ENCODE data around the gene VAMP2. TPM values are rescaled to one million over a fixed set of nuclear protein-coding genes. Genes with fewer than 3 reads are reported as not detected.

VAMP2 gene
- total and polyA plus RNA-seq, 2 of the 4 experiments (the other 2 are of a cell fraction) = 2.3 to 33.3 TPM

GRCh38 chr17:8210761-8211458, 48.2 kb upstream of the VAMP2 start:
- CTCF ChIA-PET = no interaction called here
- Histone ChIP-seq H2BK5ac (ENCODE audit: low read depth, low read length, poor library complexity, severe bottlenecking) (peak overlapping the region; percentile 67), H3K79me1 (ENCODE audit: low read depth in 1 of 2, low read length in 2 of 2) (peaks cover 16 to 30% of the 10 kb centered on the region in 2 experiments), H3K4me1 (ENCODE audit: control insufficient read depth, insufficient read depth, low read length) (0 out of 2 replicates have a peak, but pooled peaks cover 7% of the 10 kb centered on the region), H3K14ac (replicated peaks; ENCODE audit: low read depth, low read length) (peak overlapping the region; percentile 78), H3K4ac (ENCODE audit: low read depth, low read length) (0 out of 2 replicates have a peak overlapping the region, but pooled peaks have one; percentile 1), H3K36me3 (ENCODE audit: control insufficient read depth, insufficient read depth, low read length) (no peaks in the 10 kb centered on the region; the same call in 1 of the 2 replicates), H2BK120ac (ENCODE audit: low read depth, low read length) (no peak overlapping the region), H3K9me1 (ENCODE audit: insufficient read depth, low read length) (peaks cover 8% of the 10 kb centered on the region; the same call in 1 of the 2 replicates), H4K8ac (ENCODE audit: low read depth in 2 of 2, low read length in 2 of 2) (peak overlapping the region; percentile 13 to 78; a peak in 3 of 4 replicates), H3K27ac (ENCODE audit: insufficient read depth, low read length) (peak overlapping the region; percentile 49; the same call in 1 of the 2 replicates), H2BK20ac (ENCODE audit: low read depth, low read length) (no peak overlapping the region), H3K18ac (ENCODE audit: low read depth, low read length) (no peak overlapping the region; the same call in 1 of the 2 replicates), H4K5ac (ENCODE audit: low read depth, low read length) (peak overlapping the region; percentile 91; the same call in 1 of the 2 replicates), H2AK5ac (ENCODE audit: low read depth, low read length) (no peak overlapping the region), H3K9ac (ENCODE audit: low read depth, low read length) (peak overlapping the region; percentile 55), H3K27me3 (ENCODE audit: control insufficient read depth, insufficient read depth, low read length) (no peaks in the 10 kb centered on the region), H3K4me3 (ENCODE audit: insufficient read depth, low read depth, low read length) (peak overlapping the region; percentile 74), H4K91ac (ENCODE audit: insufficient read depth, low read depth, low read length) (no peak overlapping the region), H2AK9ac (replicated peaks; ENCODE audit: low read depth, low read length, poor library complexity) (no peak overlapping the region), H3K56ac (ENCODE audit: extremely low read depth, insufficient read depth, low read length) (peak overlapping the region; percentile 83), H3K4me2 (ENCODE audit: low read depth, low read length) (peak overlapping the region; percentile 79), H2AFZ (replicated peaks; ENCODE audit: low read length, poor library complexity) (peak overlapping the region; percentile 93), H3K9me3 (ENCODE audit: control insufficient read depth, insufficient read depth, low read length) (no peaks in the 10 kb centered on the region), H4K20me1 (ENCODE audit: insufficient read depth, low read length) (no peaks in the 10 kb centered on the region; the same call in 1 of the 2 replicates), H3K23ac (ENCODE audit: low read depth, low read length) (peak overlapping the region; percentile 1; the same call in 1 of the 2 replicates), H2BK15ac (ENCODE audit: low read depth, low read length) (no peak overlapping the region)
- 0% methylated on average over 6 of the region's 22 CpGs; no CpG with 5 or more reads in 1 of the 2 experiments for WGBS, 2 experiments (ENCODE audit: extremely low coverage in 2 of 2, insufficient read length in 1 of 2)
- DNase-seq (no peak), ATAC-seq (ENCODE audit: low read depth) (peak; percentile 50)
- no TSS peak for BruUV-seq (replicated peaks)
- in situ Hi-C loops (cut with MboI; ENCODE audit: low sequenced_read_pairs) = no loop called here
- no peak for TF ChIP-seq ELK1 (IDR thresholded peaks at IDR 0.05; ENCODE audit: borderline replicate concordance, low read depth, low read length)
- TF ChIP-seq BHLHE40 (IDR thresholded peaks at IDR 0.05; ENCODE audit: low read depth, low read length) = peak; percentile 6; the same call in 1 of the 2 replicates
- dilution Hi-C loops (cut with HindIII; ENCODE audit: low sequenced_read_pairs, unreplicated experiment) = no loop called here
- intact Hi-C loops (cut with micrococcal nuclease) = loop anchor here (1.0 kb wide), 1 partner anchor 9 kb away; no protein-coding TSS in a partner anchor
- POLR2A ChIA-PET (ENCODE audit: unreplicated experiment) = interaction anchor here (0.6 kb wide), 1 partner anchor 238 kb away, joined by 3 read pairs; no protein-coding TSS in a partner anchor
